ENCODE data around the gene TMEM109.

- TF ChIP-seq TOX (CRISPR knock-in tag; IDR thresholded peaks at IDR 0.05; ENCODE audit: borderline replicate concordance) (no peak), ESRRG (CRISPR knock-in tag; IDR thresholded peaks at IDR 0.05) (no peak), ZFP3 (CRISPR knock-in tag; IDR thresholded peaks at IDR 0.05) (no peak), CREB5 (CRISPR knock-in tag; IDR thresholded peaks at IDR 0.05; ENCODE audit: low read depth) (no peak), ZNF70 (CRISPR knock-in tag; IDR thresholded peaks at IDR 0.05) (no peak), POU6F1 (CRISPR knock-in tag; IDR thresholded peaks at IDR 0.05; ENCODE audit: borderline replicate concordance, low read depth) (no peak), TSHZ2 (CRISPR knock-in tag; IDR thresholded peaks at IDR 0.05) (no peak), ZNF565 (CRISPR knock-in tag; conservative IDR thresholded peaks at IDR 0.05; ENCODE audit: low read depth) (no peak)
- TF ChIP-seq, protein P1, sequence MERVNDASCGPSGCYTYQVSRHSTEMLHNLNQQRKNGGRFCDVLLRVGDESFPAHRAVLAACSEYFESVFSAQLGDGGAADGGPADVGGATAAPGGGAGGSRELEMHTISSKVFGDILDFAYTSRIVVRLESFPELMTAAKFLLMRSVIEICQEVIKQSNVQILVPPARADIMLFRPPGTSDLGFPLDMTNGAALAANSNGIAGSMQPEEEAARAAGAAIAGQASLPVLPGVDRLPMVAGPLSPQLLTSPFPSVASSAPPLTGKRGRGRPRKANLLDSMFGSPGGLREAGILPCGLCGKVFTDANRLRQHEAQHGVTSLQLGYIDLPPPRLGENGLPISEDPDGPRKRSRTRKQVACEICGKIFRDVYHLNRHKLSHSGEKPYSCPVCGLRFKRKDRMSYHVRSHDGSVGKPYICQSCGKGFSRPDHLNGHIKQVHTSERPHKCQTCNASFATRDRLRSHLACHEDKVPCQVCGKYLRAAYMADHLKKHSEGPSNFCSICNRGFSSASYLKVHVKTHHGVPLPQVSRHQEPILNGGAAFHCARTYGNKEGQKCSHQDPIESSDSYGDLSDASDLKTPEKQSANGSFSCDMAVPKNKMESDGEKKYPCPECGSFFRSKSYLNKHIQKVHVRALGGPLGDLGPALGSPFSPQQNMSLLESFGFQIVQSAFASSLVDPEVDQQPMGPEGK (CRISPR knock-in tag; IDR thresholded peaks at IDR 0.05; ENCODE audit: borderline replicate concordance), result no peak
- TF ChIP-seq, protein P2, sequence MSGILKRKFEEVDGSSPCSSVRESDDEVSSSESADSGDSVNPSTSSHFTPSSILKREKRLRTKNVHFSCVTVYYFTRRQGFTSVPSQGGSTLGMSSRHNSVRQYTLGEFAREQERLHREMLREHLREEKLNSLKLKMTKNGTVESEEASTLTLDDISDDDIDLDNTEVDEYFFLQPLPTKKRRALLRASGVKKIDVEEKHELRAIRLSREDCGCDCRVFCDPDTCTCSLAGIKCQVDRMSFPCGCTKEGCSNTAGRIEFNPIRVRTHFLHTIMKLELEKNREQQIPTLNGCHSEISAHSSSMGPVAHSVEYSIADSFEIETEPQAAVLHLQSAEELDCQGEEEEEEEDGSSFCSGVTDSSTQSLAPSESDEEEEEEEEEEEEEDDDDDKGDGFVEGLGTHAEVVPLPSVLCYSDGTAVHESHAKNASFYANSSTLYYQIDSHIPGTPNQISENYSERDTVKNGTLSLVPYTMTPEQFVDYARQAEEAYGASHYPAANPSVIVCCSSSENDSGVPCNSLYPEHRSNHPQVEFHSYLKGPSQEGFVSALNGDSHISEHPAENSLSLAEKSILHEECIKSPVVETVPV (CRISPR knock-in tag; IDR thresholded peaks at IDR 0.05), result no peak
Measured at GRCh38 chr11:60908803-60909202, 5.2 kb upstream of the TMEM109 start.

Data from SK-N-SH treated with all-trans-retinoic acid at 6 μM for 48 hours (cell line).